Loucy (cell line): Measurements from ENCODE around the gene BUD31.

Experiments
- H2AFZ ChIP-seq: fragments of 200-600 bp; sonication (generic); 2 replicates; pipeline ENCODE4 v1.6.0; 2016; ENCODE audit warnings: antibody characterized with exemption, mild to moderate bottlenecking, low read length, moderate library complexity
- H3F3A ChIP-seq: fragments of 200-600 bp; 2 replicates; pipeline ENCODE4 v1.6.0; 2016; ENCODE audit warnings: antibody characterized with exemption, low read depth, mild to moderate bottlenecking
- H3K27me3 ChIP-seq: fragments of 200-600 bp; sonication (generic); 2 replicates; pipeline ENCODE4 v1.6.1; 2014; ENCODE audit warnings: low read length, mild to moderate bottlenecking; ENCODE audit not compliant: insufficient read depth, poor library complexity, severe bottlenecking
- H3K36me3 ChIP-seq: fragments of 200-600 bp; sonication (generic); 2 replicates; pipeline ENCODE4 v1.6.1; 2016; ENCODE audit warnings: low read length; ENCODE audit not compliant: insufficient read depth
- H3K4me1 ChIP-seq: fragments of 200-600 bp; sonication (generic); 2 replicates; pipeline ENCODE4 v1.5.1; 2014; ENCODE audit warnings: low read length, mild to moderate bottlenecking; ENCODE audit not compliant: insufficient read depth, poor library complexity, severe bottlenecking
- H3K4me2 ChIP-seq: fragments of 200-600 bp; sonication (generic); 2 replicates; pipeline ENCODE4 v1.6.0; 2014; ENCODE audit warnings: antibody characterized with exemption, low read length, low read depth, mild to moderate bottlenecking; ENCODE audit not compliant: poor library complexity, severe bottlenecking
- H3K4me3 ChIP-seq: fragments of 200-600 bp; sonication (generic); 2 replicates; pipeline ENCODE4 v1.5.1; 2014; ENCODE audit warnings: low read length, mild to moderate bottlenecking, mixed read lengths; ENCODE audit not compliant: poor library complexity, severe bottlenecking
- H3K79me2 ChIP-seq: fragments of 200-600 bp; sonication (generic); 2 replicates; pipeline ENCODE4 v1.6.1; 2014; ENCODE audit warnings: low read length; ENCODE audit not compliant: insufficient read depth
- H3K9ac ChIP-seq: fragments of 200-600 bp; sonication (generic); 2 replicates; pipeline ENCODE4 v1.6.0; 2014; ENCODE audit warnings: mild to moderate bottlenecking, low read depth, low read length, moderate library complexity; ENCODE audit not compliant: poor library complexity, severe bottlenecking
- H3K9me2 ChIP-seq: fragments of 200-600 bp; sonication (generic); replicated peaks from 2 replicates; pipeline ENCODE4 v1.6.1; 2016; ENCODE audit warnings: low read depth, low read length, mixed read lengths
- H3K9me3 ChIP-seq: fragments of 200-600 bp; sonication (generic); 2 replicates; pipeline ENCODE4 v1.6.1; 2014; ENCODE audit warnings: mild to moderate bottlenecking, antibody characterized with exemption, low read length, low read depth; ENCODE audit not compliant: insufficient read depth
- H4K20me1 ChIP-seq: fragments of 200-600 bp; sonication (generic); 2 replicates; pipeline ENCODE4 v1.6.0; 2014; ENCODE audit warnings: antibody characterized with exemption, low read length, mild to moderate bottlenecking; ENCODE audit not compliant: insufficient read depth, poor library complexity, severe bottlenecking
- EZH2phosphoT487 ChIP-seq: fragments of 200-600 bp; IDR thresholded peaks from 2 replicates; pipeline ENCODE4 v1.6.1; 2018; ENCODE audit warnings: antibody characterized with exemption, mild to moderate bottlenecking, moderate library complexity, borderline replicate concordance
- TF ChIP-seq, protein P1 (sequence below): fragments of 200-600 bp; sonication (generic); conservative IDR thresholded peaks from 2 replicates; pipeline ENCODE4 v1.5.1; 2014; ENCODE audit warnings: mild to moderate bottlenecking, antibody characterized with exemption, low read length

The BUD31 gene

GRCh38 chr7:99420986-99421385, 12.2 kb downstream of the BUD31 start:
- no peak for TF ChIP-seq EZH2phosphoT487
- TF ChIP-seq, protein P1, sequence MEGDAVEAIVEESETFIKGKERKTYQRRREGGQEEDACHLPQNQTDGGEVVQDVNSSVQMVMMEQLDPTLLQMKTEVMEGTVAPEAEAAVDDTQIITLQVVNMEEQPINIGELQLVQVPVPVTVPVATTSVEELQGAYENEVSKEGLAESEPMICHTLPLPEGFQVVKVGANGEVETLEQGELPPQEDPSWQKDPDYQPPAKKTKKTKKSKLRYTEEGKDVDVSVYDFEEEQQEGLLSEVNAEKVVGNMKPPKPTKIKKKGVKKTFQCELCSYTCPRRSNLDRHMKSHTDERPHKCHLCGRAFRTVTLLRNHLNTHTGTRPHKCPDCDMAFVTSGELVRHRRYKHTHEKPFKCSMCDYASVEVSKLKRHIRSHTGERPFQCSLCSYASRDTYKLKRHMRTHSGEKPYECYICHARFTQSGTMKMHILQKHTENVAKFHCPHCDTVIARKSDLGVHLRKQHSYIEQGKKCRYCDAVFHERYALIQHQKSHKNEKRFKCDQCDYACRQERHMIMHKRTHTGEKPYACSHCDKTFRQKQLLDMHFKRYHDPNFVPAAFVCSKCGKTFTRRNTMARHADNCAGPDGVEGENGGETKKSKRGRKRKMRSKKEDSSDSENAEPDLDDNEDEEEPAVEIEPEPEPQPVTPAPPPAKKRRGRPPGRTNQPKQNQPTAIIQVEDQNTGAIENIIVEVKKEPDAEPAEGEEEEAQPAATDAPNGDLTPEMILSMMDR = no peak
- H4K20me1 ChIP-seq = no peaks in the 10 kb centered on the region
- peaks cover 68% of the 10 kb centered on the region; the same call in 1 of the 2 replicates for H3K36me3 ChIP-seq
- no peaks in the 10 kb centered on the region for H3K9me2 ChIP-seq
- no peak overlapping the region for H2AFZ ChIP-seq
- no peaks in the 10 kb centered on the region for H3K9me3 ChIP-seq
- no peak overlapping the region for H3K9ac ChIP-seq
- no peaks in the 10 kb centered on the region for H3K4me1 ChIP-seq
- H3F3A ChIP-seq = no peaks in the 10 kb centered on the region
- H3K4me2 ChIP-seq = no peak overlapping the region
- no peak overlapping the region for H3K4me3 ChIP-seq
- H3K79me2 ChIP-seq = no peaks in the 10 kb centered on the region
- H3K27me3 ChIP-seq = no peaks in the 10 kb centered on the region

GRCh38 chr7:99422186-99422585, 13.4 kb downstream of the BUD31 start:
- H3K4me2 ChIP-seq = no peak overlapping the region
- H3K9me2 ChIP-seq = no peaks in the 10 kb centered on the region
- H3K36me3 ChIP-seq = peaks cover 61% of the 10 kb centered on the region; the same call in 1 of the 2 replicates
- H3K4me1 ChIP-seq = no peaks in the 10 kb centered on the region
- no peak for TF ChIP-seq EZH2phosphoT487
- TF ChIP-seq, protein P1 = no peak
- no peak overlapping the region for H3K4me3 ChIP-seq
- H4K20me1 ChIP-seq = no peaks in the 10 kb centered on the region
- H3F3A ChIP-seq = no peaks in the 10 kb centered on the region
- no peak overlapping the region for H2AFZ ChIP-seq
- H3K27me3 ChIP-seq = no peaks in the 10 kb centered on the region
- no peaks in the 10 kb centered on the region for H3K79me2 ChIP-seq
- H3K9ac ChIP-seq = no peak overlapping the region
- H3K9me3 ChIP-seq = no peaks in the 10 kb centered on the region

- no peaks in the 10 kb centered on the region for H3K79me2 ChIP-seq
- H3K4me2 ChIP-seq = no peak overlapping the region
- no peaks in the 10 kb centered on the region for H3K9me3 ChIP-seq
- H2AFZ ChIP-seq = no peak overlapping the region
- H3K27me3 ChIP-seq = no peaks in the 10 kb centered on the region
- no peak overlapping the region for H3K4me3 ChIP-seq
- no peaks in the 10 kb centered on the region for H4K20me1 ChIP-seq
- peaks cover 57% of the 10 kb centered on the region; the same call in 1 of the 2 replicates for H3K36me3 ChIP-seq
- no peak for TF ChIP-seq EZH2phosphoT487
- TF ChIP-seq, protein P1 = no peak
- no peaks in the 10 kb centered on the region for H3F3A ChIP-seq
- H3K4me1 ChIP-seq = no peaks in the 10 kb centered on the region
- H3K9me2 ChIP-seq = no peaks in the 10 kb centered on the region
- no peak overlapping the region for H3K9ac ChIP-seq
Observed at GRCh38 chr7:99422625-99423024, 13.9 kb downstream of the BUD31 start.
